Heart right ventricle (tissue), 16 donors: ENCODE results near the gene AKT3. TPM values are rescaled to one million over a fixed set of nuclear protein-coding genes. Genes with fewer than 3 reads are reported as not detected.

Source experiments
- ATAC-seq, 8 donors: fragments of 200-7000 bp; cut with Tn5 transposase; one replicate each; pipeline ENCODE4 v1.9.1; 2020; ENCODE audit warnings: mild to moderate bottlenecking in 8 of 8, moderate library complexity in 8 of 8, moderate number of reproducible peaks in 1 of 8
- DNase-seq, 2 donors: peaks; one replicate each; pipeline ENCODE4 v3.0.0-alpha.2; 2020
- H3K27ac ChIP-seq, 10 donors: fragments of 200-600 bp; sonication (generic) in 2 of 10; one replicate each; pipeline versions ENCODE4 v1.5.0 to v1.8.0; 2020 to 2022; ENCODE audit warnings: mild to moderate bottlenecking in 3 of 10
- H3K27me3 ChIP-seq, 7 donors: fragments of 200-600 bp; one replicate each; pipeline ENCODE4 v1.8.0; 2021 to 2022; ENCODE audit warnings: mild to moderate bottlenecking in 2 of 7
- H3K36me3 ChIP-seq, 9 donors: fragments of 200-600 bp; sonication (generic) in 1 of 9; one replicate each; pipeline versions ENCODE4 v1.5.0 to v1.8.0; 2020 to 2022; ENCODE audit warnings: mild to moderate bottlenecking in 2 of 9
- H3K4me1 ChIP-seq, 9 donors: fragments of 200-600 bp; sonication (generic) in 1 of 9; one replicate each; pipeline versions ENCODE4 v1.5.0 to v1.8.0; 2020 to 2022; ENCODE audit warnings: mild to moderate bottlenecking in 4 of 9
- H3K4me3 ChIP-seq, 10 donors: fragments of 200-600 bp; sonication (generic) in 2 of 10; one replicate each; pipeline versions ENCODE4 v1.5.0 to v1.8.0; 2020 to 2022; ENCODE audit warnings: mild to moderate bottlenecking in 7 of 10, moderate library complexity in 2 of 10
- H3K9me3 ChIP-seq, 11 donors: fragments of 200-600 bp in 10 of 11; sonication (generic) in 2 of 11; one replicate each; pipeline versions ENCODE4 v1.5.0 to v1.8.0; 2013 to 2022; ENCODE audit warnings: mild to moderate bottlenecking in 2 of 11, control low read depth in 1 of 11, moderate library complexity in 1 of 11
- WGBS, 2 donors: extraction: QIAGEN DNeasy Blood & Tissue Kit; methylation state at CpG; one replicate each; pipeline ENCODE4 v1.1.7; 2013; ENCODE audit warnings: inconsistent platforms in 1 of 2; 5-methylcytosine and 5-hydroxymethylcytosine counted together
- intact Hi-C, 10 donors: fragments of 100-400 bp; cut with DNase I; formaldehyde crosslinking; loops; one replicate each; pipeline versions ENCODE4 v1.11.1 to v1.14.2; 2022
- polyA plus RNA-seq, 2 donors: library from polyadenylated mRNA; stranded (reverse); fragments of 200-250 nt; gene quantifications; one replicate each; pipeline ENCODE4 v1.2.3, GENCODE V29; 2013
- total RNA-seq, 10 donors: library from RNA; stranded (reverse); fragmentation: NEBNext Ultra II Directional in 3 of 10; extraction: Animal tissue kit (Norgen Biotek cat#: 25700) in 3 of 10; gene quantifications; one replicate each; pipeline versions ENCODE4 v1.2.1 to v1.2.4, GENCODE V29; 2021 to 2023
- TF ChIP-seq, protein P1 (sequence below), 9 donors: fragments of 200-600 bp; sonication (generic) in 2 of 9; IDR thresholded peaks; one replicate each; pipeline versions ENCODE4 v1.5.0 to v1.8.0; 2021 to 2022; ENCODE audit warnings: antibody characterized with exemption in 9 of 9, mild to moderate bottlenecking in 5 of 9, moderate library complexity in 1 of 9
- donor health status: Arrhythmogenic right ventricular cardiomyopathy.
- donor health status: ischemic (EF 13 %, LVEDD 7.1; RV severe dilation, severe dysfunction).
- donor health status: healthy with polysubstance abuse.
- donor health status: DM: no; HTN: yes; CAD: no.
- donor health status: DM: no; HTN: no; CAD: no.
- donor health status: ischemic (EF 25% LVEDD 6.9; RV normal size, moderate dysfunction).
- donor health status: ischemic (EF 25% LVEDD 5.7; RV mildly dilated, moderate dysfunction).
- donor health status: healthy.
- donor health status: DM: yes; HTN: yes; CAD: no.
- donor health status: Ischemic cardiomyopathy.
- donor health status: ischemic (EF 35%, LVEDD 5.7; RV mildly dilated, moderate dysfunction).
- donor health status: nonischemic (EF 11% LVEDD 7.7; RV severe dilation, severe dysfunction).
- donor health status: DM: yes; HTN: yes; CAD: no.
- donor health status: PGD.
- donor health status: ischemic (EF 29% LVEDD 5.4; RV normal size, mild dysfunction).
- donor health status: nonischemic (EF 23%, LVEDD 6.1; RV moderate dilation, normal function).

AKT3 gene
- total and polyA plus RNA-seq, 12 donors, result 6.5 to 27.6 (median 17.7) TPM

DNA sequence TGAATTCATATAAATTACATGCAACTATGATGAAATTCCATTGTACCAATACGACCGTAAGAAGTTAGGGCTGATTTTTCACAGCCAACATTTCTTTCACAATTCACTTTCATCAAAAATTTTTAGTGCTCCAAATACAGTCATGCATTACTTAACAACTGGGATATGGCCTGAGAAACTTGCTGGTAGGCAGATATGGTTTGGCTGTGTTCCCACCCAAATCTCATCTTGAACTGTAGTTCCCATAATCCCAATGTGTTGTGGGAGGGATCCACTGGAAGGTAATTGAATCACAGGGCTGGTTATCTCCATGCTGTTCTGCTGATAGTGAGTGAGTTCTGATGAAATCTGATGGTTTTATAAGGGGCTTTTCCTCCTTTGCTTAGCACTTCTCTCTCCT, 244.4 kb downstream of the AKT3 start:
- intact Hi-C loops, result no loop called here
- WGBS, 2 donors, result 74% methylated on average over 2 of the region's 2 CpGs
- TF ChIP-seq, protein P1, sequence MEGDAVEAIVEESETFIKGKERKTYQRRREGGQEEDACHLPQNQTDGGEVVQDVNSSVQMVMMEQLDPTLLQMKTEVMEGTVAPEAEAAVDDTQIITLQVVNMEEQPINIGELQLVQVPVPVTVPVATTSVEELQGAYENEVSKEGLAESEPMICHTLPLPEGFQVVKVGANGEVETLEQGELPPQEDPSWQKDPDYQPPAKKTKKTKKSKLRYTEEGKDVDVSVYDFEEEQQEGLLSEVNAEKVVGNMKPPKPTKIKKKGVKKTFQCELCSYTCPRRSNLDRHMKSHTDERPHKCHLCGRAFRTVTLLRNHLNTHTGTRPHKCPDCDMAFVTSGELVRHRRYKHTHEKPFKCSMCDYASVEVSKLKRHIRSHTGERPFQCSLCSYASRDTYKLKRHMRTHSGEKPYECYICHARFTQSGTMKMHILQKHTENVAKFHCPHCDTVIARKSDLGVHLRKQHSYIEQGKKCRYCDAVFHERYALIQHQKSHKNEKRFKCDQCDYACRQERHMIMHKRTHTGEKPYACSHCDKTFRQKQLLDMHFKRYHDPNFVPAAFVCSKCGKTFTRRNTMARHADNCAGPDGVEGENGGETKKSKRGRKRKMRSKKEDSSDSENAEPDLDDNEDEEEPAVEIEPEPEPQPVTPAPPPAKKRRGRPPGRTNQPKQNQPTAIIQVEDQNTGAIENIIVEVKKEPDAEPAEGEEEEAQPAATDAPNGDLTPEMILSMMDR (IDR thresholded peaks at IDR 0.05), result no peak
- peaks cover 0 to 20% (median 17%) of the 10 kb centered on the region in 11 donors for H3K9me3 ChIP-seq
- H3K36me3 ChIP-seq, result peaks cover 0 to 42% (median 0%) of the 10 kb centered on the region in 9 donors
- H3K4me3 ChIP-seq, result no peak overlapping the region
- H3K27ac ChIP-seq, result no peak overlapping the region
- no peaks in the 10 kb centered on the region for H3K4me1 ChIP-seq
- H3K27me3 ChIP-seq, result no peaks in the 10 kb centered on the region
- ATAC-seq (no peak), DNase-seq (no peak)

DNA sequence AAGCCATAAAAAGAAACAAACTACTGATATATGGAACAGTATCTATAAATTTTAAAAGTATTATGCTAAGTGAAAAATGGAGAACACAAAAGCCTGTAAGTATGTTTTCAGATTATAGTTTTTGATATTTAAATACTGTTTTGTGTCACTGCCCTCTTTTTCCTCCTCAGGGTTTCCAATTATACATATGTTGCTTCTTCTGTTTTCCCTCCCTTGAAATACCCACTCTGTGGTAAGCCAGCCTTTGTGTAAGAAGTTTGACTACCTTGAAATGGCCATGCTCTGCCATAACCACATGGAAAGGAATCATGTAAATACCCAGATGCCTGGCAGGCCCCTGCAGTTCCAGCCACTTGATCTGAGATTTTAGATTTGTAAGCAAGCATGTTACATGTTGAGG, 248.3 kb downstream of the AKT3 start:
- H3K4me3 ChIP-seq, result no peak overlapping the region
- H3K4me1 ChIP-seq, result peaks cover 0 to 15% (median 0%) of the 10 kb centered on the region in 9 donors
- DNase-seq (no peak), ATAC-seq (no peak)
- H3K27ac ChIP-seq, result no peak overlapping the region
- intact Hi-C loops, result no loop called here
- peaks cover 0 to 20% (median 17%) of the 10 kb centered on the region in 11 donors for H3K9me3 ChIP-seq
- TF ChIP-seq, protein P1 (IDR thresholded peaks at IDR 0.05), result no peak
- H3K27me3 ChIP-seq, result no peaks in the 10 kb centered on the region
- H3K36me3 ChIP-seq, result peaks cover 0 to 25% (median 0%) of the 10 kb centered on the region in 9 donors

DNA sequence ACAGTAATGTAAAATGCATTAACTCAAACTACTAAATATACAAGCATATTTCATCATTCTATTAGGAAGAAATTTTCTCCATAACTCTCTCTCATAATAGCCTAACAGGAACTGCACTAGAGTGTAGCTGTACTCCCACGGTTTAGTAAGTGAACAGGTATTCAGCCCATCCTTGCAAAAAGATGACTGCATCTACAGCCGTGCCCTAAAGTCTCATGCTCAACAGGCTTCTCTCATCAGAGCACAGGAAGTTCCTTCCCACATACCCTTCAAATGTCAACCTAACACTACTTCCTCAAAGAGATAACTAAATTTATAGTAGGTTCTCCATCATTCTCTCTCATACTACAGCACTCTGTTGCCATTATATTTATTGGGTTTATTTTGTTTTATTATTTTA, 251.6 kb downstream of the AKT3 start:
- intact Hi-C loops, result no loop called here
- Histone ChIP-seq H3K36me3 (peaks cover 0 to 25% (median 0%) of the 10 kb centered on the region in 9 donors), H3K27me3 (no peaks in the 10 kb centered on the region), H3K4me3 (no peak overlapping the region), H3K4me1 (peaks cover 0 to 27% (median 0%) of the 10 kb centered on the region in 9 donors), H3K9me3 (peaks cover 0 to 19% (median 17%) of the 10 kb centered on the region in 11 donors), H3K27ac (no peak overlapping the region)
- WGBS, 2 donors, result 39 to 44% methylated on average over 2 of the region's 2 CpGs
- TF ChIP-seq, protein P1 (IDR thresholded peaks at IDR 0.05), result no peak
- peak in 1 of 8 donors; percentile 50 for ATAC-seq
- no peak for DNase-seq

DNA sequence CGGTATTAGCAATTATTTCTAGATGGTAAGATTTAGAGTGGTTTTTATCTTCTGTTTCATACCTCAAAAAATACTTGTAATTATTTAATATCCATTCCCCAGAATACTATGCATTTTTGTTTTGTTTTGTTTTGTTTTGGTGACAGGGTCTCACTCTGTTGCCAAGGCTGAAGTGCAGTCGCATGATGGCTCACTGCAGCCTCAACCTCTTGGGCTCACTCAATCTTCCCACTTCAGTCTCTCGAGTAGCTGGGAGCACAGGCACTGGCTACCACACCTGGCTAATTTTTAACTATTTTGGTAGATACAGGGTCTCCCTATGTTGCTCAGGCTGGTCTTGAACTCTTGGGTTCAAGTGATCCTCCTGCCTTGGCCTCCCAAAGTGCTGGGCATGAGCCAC, 252.7 kb downstream of the AKT3 start:
- H3K4me3 ChIP-seq, result no peak overlapping the region
- peaks cover 0 to 27% (median 0%) of the 10 kb centered on the region in 9 donors for H3K4me1 ChIP-seq
- intact Hi-C loops, result no loop called here
- no peaks in the 10 kb centered on the region for H3K27me3 ChIP-seq
- ATAC-seq, result no peak
- TF ChIP-seq, protein P1 (IDR thresholded peaks at IDR 0.05), result no peak
- H3K9me3 ChIP-seq, result peaks cover 0 to 13% (median 11%) of the 10 kb centered on the region in 11 donors
- DNase-seq, result no peak
- H3K27ac ChIP-seq, result no peak overlapping the region
- WGBS, 2 donors, result 88 to 93% methylated on average over 3 of the region's 3 CpGs
- H3K36me3 ChIP-seq, result peaks cover 0 to 15% (median 0%) of the 10 kb centered on the region in 9 donors
